Activated naive CD4-positive, alpha-beta T cell treated with Interleukin-2 at 50 U/mL for 16 hours (primary cell): Measurements from ENCODE around the gene GRAMD1C.

Source experiments
- DNase-seq: peaks from one replicate; pipeline ENCODE4 v3.0.0-alpha.2; 2020

GRAMD1C gene

GRCh38 chr3:113953677-113954076, 115.1 kb downstream of the GRAMD1C start:
- no peak for DNase-seq

DNA sequence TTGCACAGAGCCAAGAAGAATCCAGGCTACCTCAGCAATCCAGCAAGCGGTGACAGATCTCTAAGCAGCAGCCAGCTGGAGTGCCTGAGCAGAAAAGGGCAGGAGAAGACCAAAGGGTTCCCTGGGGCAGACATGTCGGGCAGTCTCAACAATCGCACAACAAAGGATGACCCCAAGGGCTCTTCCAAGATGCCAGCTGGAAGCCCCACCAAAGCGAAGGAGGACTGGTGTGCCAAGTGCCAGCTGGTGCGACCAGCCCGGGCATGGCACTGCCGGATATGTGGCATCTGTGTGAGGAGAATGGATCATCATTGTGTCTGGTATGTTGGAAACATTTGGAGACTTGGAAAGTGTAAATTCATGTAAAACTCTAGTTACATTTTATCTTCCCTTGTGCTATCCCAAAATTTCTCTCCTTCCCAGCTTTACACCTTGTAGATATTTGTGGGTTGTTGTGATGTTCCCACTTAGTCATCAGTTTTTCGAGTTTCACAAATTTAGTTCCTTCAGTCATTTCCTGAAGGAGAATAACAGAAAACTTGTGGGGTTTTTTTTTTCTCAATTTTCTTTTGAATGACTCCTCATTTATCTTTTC, 115.6 kb downstream of the GRAMD1C start:
- no peak for DNase-seq

GRCh38 chr3:113963879-113964278, 125.3 kb downstream of the GRAMD1C start:
- no peak for DNase-seq

DNA sequence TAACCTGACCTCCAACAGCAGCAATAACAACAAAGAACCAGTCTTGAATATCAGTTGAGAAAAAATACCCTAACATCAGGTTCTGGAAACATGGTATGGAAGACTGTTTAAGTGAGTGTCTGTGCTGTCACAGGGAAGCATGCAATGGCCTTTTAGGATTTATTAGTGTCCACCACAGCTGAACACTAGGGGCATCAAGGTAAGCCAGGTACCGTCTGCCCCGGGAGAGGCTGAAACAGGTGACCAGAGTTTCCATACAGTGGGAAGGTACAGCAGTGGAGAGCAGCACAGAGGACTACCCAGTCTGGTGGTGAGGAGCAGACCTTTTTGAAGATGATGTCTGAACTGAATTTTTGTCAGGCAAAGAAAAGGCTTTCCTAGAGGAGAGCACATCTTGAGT, 127.6 kb downstream of the GRAMD1C start:
- DNase-seq: no peak

- no peak for DNase-seq
Observed at GRCh38 chr3:113968986-113969385, 130.4 kb downstream of the GRAMD1C start.

GRCh38 chr3:113977822-113978221, 139.2 kb downstream of the GRAMD1C start:
- DNase-seq: no peak

GRCh38 chr3:113979916-113980315, 141.3 kb downstream of the GRAMD1C start:
- DNase-seq: no peak

DNA sequence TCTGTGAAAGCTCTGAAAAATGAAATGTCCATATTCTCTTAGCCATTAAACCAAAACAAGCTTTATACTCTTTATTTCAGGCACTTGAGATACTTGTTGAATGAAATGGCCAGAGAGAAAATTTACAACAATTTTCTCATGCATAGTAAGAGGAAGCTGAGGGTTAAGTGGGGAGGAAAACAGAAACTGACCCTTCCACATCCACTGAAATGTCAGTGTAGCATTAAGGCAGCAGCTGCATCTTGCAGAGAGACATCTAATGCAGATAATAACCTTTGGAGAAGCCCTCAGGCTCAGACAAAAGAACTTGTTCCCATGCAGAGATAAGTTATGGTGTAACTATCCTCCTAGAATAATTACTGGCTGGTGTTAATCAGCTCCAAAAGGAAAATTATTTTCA, 143.2 kb downstream of the GRAMD1C start:
- no peak for DNase-seq

GRCh38 chr3:113983544-113983943, 145.0 kb downstream of the GRAMD1C start:
- DNase-seq: no peak

GRCh38 chr3:113985541-113985940, 147.0 kb downstream of the GRAMD1C start:
- DNase-seq: no peak
